ENCODE measurements around the gene RHBDD1.
A peak's percentile ranks its signal among the peaks of the same experiment; 100 is the strongest.

The RHBDD1 gene, protein sequence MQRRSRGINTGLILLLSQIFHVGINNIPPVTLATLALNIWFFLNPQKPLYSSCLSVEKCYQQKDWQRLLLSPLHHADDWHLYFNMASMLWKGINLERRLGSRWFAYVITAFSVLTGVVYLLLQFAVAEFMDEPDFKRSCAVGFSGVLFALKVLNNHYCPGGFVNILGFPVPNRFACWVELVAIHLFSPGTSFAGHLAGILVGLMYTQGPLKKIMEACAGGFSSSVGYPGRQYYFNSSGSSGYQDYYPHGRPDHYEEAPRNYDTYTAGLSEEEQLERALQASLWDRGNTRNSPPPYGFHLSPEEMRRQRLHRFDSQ

DNA sequence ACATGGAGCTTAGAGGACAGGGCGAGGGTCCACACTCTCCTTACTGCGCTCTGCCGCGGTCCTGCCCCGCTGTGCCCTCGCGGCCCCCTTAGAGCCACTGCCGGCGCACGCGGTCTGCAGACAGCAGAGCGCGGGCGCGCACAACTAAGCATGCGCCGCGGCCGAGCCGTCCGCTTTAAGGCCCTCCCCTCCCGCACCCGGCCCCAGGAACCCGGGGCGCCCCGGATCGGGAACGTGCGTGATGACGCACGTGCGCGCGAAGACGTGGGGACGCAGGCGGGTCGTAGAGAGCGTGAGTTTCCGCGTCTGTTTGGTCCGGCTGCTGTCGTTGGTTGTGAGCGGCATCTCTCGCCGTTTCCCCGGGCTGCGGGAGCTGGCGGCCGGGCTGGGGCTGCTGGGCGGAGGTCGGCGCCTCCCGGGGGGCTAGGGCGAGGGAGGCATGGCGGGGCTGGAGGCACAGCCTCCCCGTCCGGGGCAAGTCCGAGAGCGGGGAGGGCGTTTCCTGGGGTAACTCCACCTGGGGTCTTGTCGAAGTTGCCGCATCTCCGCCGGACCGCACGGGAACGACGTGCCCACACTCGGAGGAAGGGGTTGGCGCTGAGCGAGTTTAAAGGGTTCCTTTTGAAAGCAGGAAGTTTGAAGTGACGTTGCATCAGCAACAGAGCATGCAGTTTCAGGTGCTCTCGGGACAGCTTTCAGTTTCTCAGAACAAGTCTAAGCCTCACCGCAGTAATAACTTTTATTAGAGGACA is at the start of gene RHBDD1:
TSS of gene RHBDD1 (plus strand) at position 259 of the 752 bp plus-strand sequence. CDS start 28,640 bp downstream, outside the sequence.
- no peaks in the 10 kb centered on the region for H3K27me3 Mint-ChIP-seq
- H3K4me1 Mint-ChIP-seq (ENCODE audit: low read depth), result peaks cover 67% of the 10 kb centered on the region
- H3K27ac Mint-ChIP-seq, result peak within 1 kb of the TSS; percentile 97
- peak within 1 kb of the TSS; percentile 91 for H3K4me3 Mint-ChIP-seq
- H3K9me3 Mint-ChIP-seq, result no peaks in the 10 kb centered on the region
- H3K36me3 Mint-ChIP-seq (ENCODE audit: low read depth), result peaks cover 51% of the 10 kb centered on the region

DNA sequence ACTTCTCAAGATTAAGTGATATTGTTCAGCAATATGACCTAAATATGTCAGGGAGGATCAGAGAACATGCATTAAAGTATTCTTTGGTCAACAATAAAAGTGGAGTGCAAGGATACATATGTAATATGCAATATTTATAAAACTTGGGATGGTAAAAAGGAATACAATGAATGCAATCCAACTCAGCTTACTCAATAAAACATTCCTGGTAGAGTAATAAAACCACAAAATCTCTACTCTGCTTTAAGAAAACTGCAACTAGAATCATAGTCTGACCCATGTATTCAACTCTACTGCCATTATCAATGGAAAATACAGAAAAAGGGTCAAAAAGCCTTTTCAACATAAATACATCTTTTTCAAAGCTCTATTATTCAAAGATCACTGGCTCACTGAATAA is 47.8 kb upstream of the RHBDD1 start:
- peak overlapping the region; percentile 49 for H3K27ac Mint-ChIP-seq
- H3K4me3 Mint-ChIP-seq, result no peak overlapping the region
- peaks cover 4% of the 10 kb centered on the region for H3K36me3 Mint-ChIP-seq (ENCODE audit: low read depth)
- H3K4me1 Mint-ChIP-seq (ENCODE audit: low read depth), result peaks cover 61% of the 10 kb centered on the region
- peaks cover 5% of the 10 kb centered on the region for H3K9me3 Mint-ChIP-seq
- no peaks in the 10 kb centered on the region for H3K27me3 Mint-ChIP-seq

DNA sequence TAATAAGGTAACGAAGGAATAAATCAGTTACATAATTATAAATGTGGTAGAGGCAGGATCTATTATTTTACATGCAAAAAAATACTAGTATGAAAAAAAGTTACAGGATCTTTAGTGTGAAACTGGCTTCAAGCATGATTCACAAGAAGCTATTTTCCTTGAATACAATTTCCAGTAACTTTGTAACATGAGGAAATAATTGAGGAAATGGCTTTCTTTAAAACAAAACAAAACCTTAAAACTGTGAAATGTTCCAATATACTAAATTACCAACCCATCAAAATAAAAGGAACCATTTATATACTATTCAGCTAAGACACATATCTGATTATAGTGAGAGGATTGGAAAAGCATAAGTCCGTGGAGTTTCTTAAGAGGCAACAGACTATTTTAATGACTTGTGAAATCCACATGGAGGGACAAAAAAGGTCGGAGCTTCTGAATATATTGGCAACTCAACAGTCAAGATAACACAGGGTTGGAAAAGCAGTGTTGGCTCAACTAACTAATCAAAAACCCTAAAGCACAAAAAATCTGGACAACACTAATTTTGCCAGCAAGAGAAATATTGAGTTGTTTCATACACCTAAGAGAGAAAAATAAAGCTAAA is 46.9 kb upstream of the RHBDD1 start:
- no peaks in the 10 kb centered on the region for H3K27me3 Mint-ChIP-seq
- peaks cover 4% of the 10 kb centered on the region for H3K36me3 Mint-ChIP-seq (ENCODE audit: low read depth)
- peaks cover 67% of the 10 kb centered on the region for H3K4me1 Mint-ChIP-seq (ENCODE audit: low read depth)
- H3K27ac Mint-ChIP-seq, result peak overlapping the region; percentile 72
- no peak overlapping the region for H3K4me3 Mint-ChIP-seq
- H3K9me3 Mint-ChIP-seq, result peaks cover under 1% of the 10 kb centered on the region

DNA sequence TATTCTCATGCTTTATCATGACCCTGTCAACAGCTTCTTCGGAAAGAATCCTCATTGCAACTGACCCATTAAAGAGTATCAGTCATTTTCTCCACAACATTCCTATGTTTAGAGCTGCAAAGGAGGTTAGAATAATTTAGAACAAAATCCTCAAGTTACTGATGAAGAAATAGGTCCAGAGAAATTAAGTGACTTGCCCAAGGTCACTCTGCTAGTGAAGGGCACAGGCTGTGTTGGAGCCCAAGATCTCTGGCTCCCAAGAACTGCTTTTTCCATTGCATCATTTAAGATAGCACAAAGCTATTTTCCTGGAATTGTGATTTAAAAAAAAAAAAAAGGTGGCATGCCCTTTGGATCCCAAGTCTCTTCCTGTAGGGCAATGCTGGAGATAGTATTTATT is 45.8 kb upstream of the RHBDD1 start:
- Mint-ChIP-seq H3K27me3 (no peaks in the 10 kb centered on the region), H3K9me3 (no peaks in the 10 kb centered on the region), H3K36me3 (ENCODE audit: low read depth) (peaks cover 9% of the 10 kb centered on the region), H3K4me3 (peak overlapping the region; percentile 47), H3K27ac (no peak overlapping the region), H3K4me1 (ENCODE audit: low read depth) (peaks cover 76% of the 10 kb centered on the region)

DNA sequence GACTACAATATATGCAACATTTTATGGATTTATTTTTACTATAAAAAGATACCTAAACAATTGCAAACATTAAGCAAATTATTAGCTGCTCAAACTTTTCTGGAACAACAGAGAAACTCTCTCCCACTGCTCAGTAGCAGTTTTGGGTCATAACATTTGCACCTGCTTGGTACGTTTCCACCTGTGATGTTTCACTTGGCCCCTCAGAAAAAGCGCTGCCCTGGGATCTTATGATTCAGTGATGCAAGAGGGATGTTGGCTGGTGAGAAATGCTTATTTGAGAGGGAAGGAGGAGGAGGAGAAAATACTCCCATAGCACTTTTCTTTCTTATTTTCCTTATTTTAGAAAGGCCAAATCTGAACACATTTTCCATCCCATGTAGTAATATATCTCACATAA is 45.4 kb upstream of the RHBDD1 start:
- Mint-ChIP-seq H3K4me3 (peak overlapping the region; percentile 88), H3K9me3 (no peaks in the 10 kb centered on the region), H3K27me3 (no peaks in the 10 kb centered on the region), H3K27ac (peak overlapping the region; percentile 98), H3K36me3 (ENCODE audit: low read depth) (peaks cover 9% of the 10 kb centered on the region), H3K4me1 (ENCODE audit: low read depth) (peaks cover 76% of the 10 kb centered on the region)

DNA sequence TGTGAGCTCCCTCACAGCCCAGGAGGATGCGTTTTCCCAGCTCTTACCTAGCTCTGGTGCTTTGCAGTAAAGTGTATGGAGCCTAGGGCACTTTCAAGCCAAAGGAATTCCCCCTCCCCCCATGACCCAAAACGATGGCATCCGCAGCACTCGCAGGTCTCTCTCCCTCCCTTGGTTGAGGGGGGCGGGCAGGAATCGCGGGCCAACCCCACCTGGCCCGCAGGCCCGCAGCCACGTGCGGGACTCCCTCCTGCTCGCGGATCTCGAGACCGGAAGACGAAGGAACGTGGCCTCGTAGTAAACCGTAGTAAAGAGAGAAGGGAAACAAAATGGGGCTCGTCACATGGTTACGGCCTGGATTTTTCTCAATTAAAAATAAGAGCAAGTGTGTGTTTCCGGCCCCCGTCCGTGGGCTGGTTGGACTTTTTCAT is 44.8 kb upstream of the RHBDD1 start:
- Mint-ChIP-seq H3K4me1 (ENCODE audit: low read depth) (peaks cover 78% of the 10 kb centered on the region), H3K4me3 (peak overlapping the region; percentile 88), H3K9me3 (no peaks in the 10 kb centered on the region), H3K27ac (peak overlapping the region; percentile 98), H3K27me3 (no peaks in the 10 kb centered on the region), H3K36me3 (ENCODE audit: low read depth) (peaks cover 6% of the 10 kb centered on the region)

DNA sequence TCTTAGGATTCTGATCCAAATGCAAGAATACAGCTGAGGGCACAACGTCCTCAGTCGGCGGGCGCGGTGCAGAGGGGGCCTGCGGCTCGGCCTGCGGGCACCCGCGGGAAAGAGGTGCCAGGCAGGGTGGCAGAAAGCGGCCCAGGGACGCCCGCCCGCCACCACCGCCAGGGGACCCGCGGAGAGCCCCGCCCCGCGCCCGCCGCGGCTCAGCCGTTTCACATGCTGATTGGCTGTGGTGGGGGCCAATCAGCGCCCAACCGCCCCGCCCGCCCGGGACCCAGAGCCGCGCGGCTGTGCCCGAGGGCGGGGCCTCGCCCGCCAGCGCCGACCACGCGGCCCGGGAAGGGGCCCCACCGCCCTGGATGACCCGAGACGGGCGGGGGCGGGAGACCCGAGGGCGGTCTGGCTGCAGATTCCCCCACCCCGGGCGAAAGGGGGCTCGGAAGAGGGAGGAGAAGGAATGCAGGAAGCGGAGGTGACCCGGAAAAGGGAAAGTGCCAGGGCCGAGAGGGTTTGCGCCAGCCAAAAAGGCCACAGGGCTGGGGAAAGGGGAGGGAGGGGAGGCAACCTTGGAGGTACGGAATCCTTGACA is 44.3 kb upstream of the RHBDD1 start:
- Mint-ChIP-seq H3K36me3 (ENCODE audit: low read depth) (peaks cover 5% of the 10 kb centered on the region), H3K27me3 (no peaks in the 10 kb centered on the region), H3K27ac (peak overlapping the region; percentile 98), H3K9me3 (no peaks in the 10 kb centered on the region), H3K4me3 (peak overlapping the region; percentile 88), H3K4me1 (ENCODE audit: low read depth) (peaks cover 83% of the 10 kb centered on the region)

DNA sequence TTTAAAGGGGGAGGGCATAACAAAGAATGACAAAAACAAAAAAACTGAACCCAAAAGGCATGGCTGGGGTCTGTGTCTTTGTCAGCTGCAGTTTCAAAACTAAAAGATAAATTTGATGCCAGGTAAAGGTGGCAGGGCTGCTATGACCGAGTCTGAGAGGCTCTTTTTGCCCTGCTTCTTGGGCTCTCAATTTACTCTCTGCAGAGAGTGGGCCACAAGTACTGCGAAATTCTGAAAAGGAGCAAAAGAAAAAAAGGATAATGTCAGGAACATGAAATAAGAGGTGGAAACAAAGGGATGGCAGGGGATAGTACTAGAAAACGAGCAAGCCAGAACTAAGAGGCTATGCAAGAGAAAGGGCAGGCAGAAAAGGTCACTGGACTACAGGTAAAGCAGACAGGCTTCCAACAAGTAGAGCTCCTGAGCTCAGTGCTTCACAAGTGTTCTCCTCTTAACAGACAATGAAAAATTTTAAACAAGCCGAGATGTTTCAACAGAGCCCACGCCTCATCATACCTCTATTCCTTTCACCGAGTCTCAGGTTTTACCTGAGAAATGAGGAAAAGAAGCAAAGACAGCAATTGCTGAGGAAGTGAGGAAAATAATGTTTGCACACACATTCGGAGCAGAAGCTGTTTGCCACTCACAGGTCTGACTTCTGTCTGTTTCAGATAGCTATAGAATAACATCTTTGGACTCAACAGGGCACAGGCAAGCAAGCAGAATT is 43.5 kb upstream of the RHBDD1 start:
- H3K4me1 Mint-ChIP-seq (ENCODE audit: low read depth), result peaks cover 82% of the 10 kb centered on the region
- peaks cover 5% of the 10 kb centered on the region for H3K36me3 Mint-ChIP-seq (ENCODE audit: low read depth)
- H3K4me3 Mint-ChIP-seq, result peak overlapping the region; percentile 81
- H3K27me3 Mint-ChIP-seq, result no peaks in the 10 kb centered on the region
- H3K27ac Mint-ChIP-seq, result peak overlapping the region; percentile 89
- H3K9me3 Mint-ChIP-seq, result no peaks in the 10 kb centered on the region

DNA sequence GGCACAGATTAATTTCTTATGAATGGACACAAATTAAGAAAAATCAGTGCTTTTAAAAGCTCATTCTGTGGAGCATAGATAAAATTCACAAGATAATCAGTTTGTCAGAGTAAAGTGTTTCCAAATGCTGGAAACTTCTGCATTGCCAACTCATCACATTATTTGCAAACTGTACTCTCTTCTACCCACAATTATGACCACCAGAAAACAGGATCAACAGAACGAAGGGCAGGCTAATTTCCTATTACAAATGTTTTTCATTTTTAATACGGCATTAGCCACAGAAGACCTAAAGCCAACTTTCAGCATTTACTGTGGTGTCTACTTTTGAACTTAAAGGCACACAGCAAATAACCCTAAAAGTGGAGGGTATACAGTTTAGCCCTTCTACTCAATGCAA is 42.2 kb upstream of the RHBDD1 start:
- Mint-ChIP-seq H3K4me1 (ENCODE audit: low read depth) (peaks cover 75% of the 10 kb centered on the region), H3K4me3 (peak overlapping the region; percentile 63), H3K9me3 (no peaks in the 10 kb centered on the region), H3K27ac (no peak overlapping the region), H3K27me3 (no peaks in the 10 kb centered on the region), H3K36me3 (ENCODE audit: low read depth) (peaks cover 5% of the 10 kb centered on the region)

DNA sequence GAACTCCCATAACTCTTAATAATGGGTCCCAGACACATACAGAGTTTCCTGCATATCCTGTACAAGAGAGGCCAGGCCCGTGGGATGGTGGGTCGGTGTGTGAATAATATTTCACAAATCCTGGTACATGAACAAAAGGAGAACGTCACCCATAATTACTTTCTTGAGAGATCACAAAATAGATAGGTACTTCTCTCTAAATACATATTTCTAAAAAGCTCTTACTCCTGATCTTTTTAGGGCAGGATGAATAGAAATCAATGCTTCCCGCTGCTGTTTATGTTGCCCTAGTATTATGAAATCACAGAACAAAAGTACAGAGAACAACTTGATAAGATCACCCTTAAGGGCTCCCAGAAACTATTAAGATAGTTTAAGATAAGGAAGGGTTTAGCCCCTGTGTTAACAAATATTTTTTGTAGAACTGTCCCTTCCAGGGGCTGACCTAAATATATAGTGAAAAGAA is 41.6 kb upstream of the RHBDD1 start:
- Mint-ChIP-seq H3K4me3 (peak overlapping the region; percentile 63), H3K27me3 (no peaks in the 10 kb centered on the region), H3K36me3 (ENCODE audit: low read depth) (peaks cover 5% of the 10 kb centered on the region), H3K4me1 (ENCODE audit: low read depth) (peaks cover 69% of the 10 kb centered on the region), H3K27ac (no peak overlapping the region), H3K9me3 (no peaks in the 10 kb centered on the region)

DNA sequence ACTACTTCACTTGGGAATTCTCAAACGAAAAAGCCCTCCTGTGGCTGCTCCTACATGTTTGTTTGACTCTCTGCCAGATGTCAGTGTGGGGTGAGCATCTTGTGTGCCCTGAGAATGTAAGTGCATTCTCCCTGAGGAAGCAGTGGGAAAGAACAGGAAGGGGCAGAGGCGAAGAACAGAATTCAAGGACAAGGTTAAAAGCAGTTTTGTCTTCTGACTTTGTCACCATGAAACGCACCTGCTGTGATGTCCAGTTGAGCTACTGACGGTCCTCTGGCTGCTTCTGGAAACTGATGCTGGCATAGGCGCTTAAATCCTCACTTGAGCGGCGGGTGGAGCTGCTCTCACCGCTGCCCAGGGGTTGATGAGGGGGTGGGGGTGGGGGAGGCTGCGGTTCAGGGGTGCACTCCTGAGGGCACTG is 41.1 kb upstream of the RHBDD1 start:
- peaks cover 64% of the 10 kb centered on the region for H3K4me1 Mint-ChIP-seq (ENCODE audit: low read depth)
- peaks cover 5% of the 10 kb centered on the region for H3K36me3 Mint-ChIP-seq (ENCODE audit: low read depth)
- no peak overlapping the region for H3K27ac Mint-ChIP-seq
- peak overlapping the region; percentile 63 for H3K4me3 Mint-ChIP-seq
- H3K27me3 Mint-ChIP-seq, result no peaks in the 10 kb centered on the region
- no peaks in the 10 kb centered on the region for H3K9me3 Mint-ChIP-seq

DNA sequence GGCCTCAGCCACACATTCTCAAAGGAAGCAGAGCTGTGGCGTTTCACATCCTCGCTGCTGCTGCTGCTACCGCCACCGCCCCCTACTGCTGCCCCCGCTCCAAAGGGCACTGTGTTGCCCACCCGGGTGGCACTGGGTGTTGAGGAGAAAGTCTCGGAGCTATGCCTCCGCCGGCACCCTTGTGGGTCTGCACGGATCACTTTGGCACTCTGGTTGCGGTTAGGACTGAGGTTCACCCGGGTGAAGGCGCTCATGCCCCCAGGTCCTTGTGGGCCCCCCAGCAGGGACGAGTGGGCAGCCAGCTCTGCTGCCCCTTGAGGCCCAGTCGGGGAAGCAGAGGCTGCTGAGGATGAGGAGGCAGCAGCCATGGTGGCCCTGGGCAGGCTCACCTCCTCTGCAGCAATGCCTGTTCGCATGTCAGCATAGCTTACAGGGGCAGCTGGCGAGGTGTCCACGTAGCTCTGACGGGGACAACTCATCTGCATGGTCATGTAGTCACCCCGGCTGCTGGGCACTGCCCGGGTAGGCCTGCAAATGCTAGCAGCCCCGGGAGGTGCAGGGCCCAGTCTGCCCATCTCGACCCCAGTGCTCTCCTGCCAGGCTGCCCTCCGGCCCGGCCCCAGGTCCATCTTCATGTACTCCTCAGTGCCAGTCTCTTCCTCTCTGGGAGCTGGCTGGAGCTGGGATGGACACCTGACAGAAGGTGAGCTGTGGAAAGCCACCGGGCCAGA is 40.4 kb upstream of the RHBDD1 start:
- Mint-ChIP-seq H3K9me3 (no peaks in the 10 kb centered on the region), H3K27ac (no peak overlapping the region), H3K36me3 (ENCODE audit: low read depth) (peaks cover 5% of the 10 kb centered on the region), H3K27me3 (no peaks in the 10 kb centered on the region), H3K4me3 (no peak overlapping the region), H3K4me1 (ENCODE audit: low read depth) (peaks cover 61% of the 10 kb centered on the region)

DNA sequence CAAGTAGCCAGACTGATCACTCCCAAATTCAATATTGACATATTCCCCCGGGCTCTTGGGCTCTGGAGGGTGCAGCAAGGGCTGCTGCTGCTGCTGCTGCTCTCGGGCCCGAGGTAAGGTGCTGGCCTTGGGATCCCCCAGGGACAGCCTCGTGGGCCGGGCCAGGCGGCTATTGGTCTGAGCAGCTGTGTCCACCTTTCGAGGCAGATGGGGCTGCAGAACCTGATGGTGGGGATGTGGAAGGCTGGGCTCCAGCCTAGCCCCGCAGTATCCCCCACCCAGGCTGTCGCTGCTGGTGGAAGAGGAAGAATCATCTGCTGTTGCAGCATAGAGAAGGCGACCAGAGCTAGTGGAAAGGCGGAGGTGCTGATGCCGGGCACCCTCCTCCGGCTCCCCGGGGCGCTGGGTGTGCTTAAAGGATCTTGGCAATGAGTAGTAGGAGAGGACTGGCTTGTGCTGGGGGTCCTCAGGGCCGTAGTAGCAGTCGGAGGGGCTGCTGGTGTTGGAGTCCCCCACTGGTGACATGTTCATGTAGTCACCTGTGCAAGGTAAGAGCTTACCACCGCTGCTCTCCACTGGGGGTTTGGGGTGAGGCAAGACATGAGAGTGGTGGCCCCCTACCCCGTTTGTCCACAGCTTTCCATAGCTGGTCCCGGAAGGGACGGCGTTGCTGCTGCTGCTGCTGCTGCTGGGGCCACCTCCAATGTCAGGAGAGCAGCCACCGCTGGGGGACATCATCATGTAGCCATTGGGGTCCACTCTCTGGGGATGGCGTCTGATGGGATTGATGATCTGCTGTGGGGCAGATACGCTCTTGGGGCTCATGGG is 39.6 kb upstream of the RHBDD1 start:
- Mint-ChIP-seq H3K9me3 (no peaks in the 10 kb centered on the region), H3K4me1 (ENCODE audit: low read depth) (peaks cover 61% of the 10 kb centered on the region), H3K4me3 (no peak overlapping the region), H3K36me3 (ENCODE audit: low read depth) (peaks cover 5% of the 10 kb centered on the region), H3K27me3 (no peaks in the 10 kb centered on the region), H3K27ac (no peak overlapping the region)
